ENCODE data around the gene RELT.

The RELT gene

DNA sequence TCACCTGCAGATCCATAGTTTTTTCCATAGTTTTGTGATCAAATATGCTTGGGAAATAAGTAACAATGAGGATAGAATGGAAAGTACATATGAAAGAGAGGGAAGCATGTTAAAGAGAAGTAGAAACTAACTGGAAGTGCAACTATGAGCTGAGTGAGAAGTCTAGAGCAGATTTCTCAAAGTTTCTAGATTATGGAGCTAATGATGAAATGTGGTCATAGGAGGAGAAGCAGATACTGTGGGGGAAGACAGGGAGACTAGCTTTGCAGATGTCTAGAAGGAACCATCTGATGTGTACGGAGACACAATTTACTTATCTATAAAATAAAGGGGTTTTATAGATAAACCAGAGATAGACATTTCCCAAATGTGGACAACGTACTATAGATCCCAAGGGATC lies 37.1 kb downstream of the RELT start:
- H3K4me3 Mint-ChIP-seq: no peak overlapping the region
- DNase-seq (no peak), ATAC-seq (replicated peaks) (no peak)
- H3K4me1 Mint-ChIP-seq (ENCODE audit: low read depth in 2 of 2): peaks cover 5 to 7% of the 10 kb centered on the region in 2 donors
- no peaks in the 10 kb centered on the region for H3K9me3 Mint-ChIP-seq
- no peaks in the 10 kb centered on the region for H3K27me3 Mint-ChIP-seq
- H3K36me3 Mint-ChIP-seq (ENCODE audit: insufficient read depth): peaks cover 12% of the 10 kb centered on the region
- H3K27ac Mint-ChIP-seq: no peak overlapping the region

DNA sequence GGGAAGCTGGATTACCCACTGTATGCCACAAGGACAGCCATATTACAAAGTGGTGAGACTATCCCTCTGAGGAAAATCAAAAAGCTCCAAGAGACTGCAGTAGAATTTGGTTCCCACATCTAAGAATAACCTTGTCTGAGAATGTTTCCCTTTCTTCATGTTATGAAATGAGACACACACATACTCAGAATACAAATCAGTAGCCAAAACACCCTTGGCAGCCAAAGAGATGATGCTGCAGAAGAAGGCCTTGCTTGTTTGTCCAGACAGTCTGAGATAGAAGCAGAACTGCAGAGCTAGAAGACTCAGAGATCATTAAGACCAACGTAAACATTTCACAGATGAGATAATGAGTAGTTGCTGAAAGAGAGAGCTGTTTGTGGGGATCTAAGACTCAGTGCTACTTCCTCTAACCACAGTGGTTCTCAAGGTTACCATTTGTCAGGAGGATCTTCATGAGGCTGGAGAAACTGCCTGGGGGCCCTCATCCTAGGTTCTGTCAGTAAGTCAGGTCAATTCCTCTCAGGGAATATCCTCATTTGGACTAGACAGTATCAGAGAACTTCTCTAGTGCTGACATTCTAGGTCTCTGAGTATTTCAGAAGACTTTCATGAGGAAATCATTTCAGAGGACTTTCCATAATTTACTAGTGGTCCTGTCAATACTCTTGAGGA lies 38.9 kb downstream of the RELT start:
- no peak for DNase-seq
- peaks cover 5 to 7% of the 10 kb centered on the region in 2 donors for H3K4me1 Mint-ChIP-seq (ENCODE audit: low read depth in 2 of 2)
- H3K27ac Mint-ChIP-seq: peak overlapping the region; percentile 17 to 38
- peak; percentile 50 for ATAC-seq (replicated peaks)
- H3K9me3 Mint-ChIP-seq: no peaks in the 10 kb centered on the region
- no peaks in the 10 kb centered on the region for H3K27me3 Mint-ChIP-seq
- H3K4me3 Mint-ChIP-seq: no peak overlapping the region
- H3K36me3 Mint-ChIP-seq (ENCODE audit: insufficient read depth): peaks cover 14% of the 10 kb centered on the region

DNA sequence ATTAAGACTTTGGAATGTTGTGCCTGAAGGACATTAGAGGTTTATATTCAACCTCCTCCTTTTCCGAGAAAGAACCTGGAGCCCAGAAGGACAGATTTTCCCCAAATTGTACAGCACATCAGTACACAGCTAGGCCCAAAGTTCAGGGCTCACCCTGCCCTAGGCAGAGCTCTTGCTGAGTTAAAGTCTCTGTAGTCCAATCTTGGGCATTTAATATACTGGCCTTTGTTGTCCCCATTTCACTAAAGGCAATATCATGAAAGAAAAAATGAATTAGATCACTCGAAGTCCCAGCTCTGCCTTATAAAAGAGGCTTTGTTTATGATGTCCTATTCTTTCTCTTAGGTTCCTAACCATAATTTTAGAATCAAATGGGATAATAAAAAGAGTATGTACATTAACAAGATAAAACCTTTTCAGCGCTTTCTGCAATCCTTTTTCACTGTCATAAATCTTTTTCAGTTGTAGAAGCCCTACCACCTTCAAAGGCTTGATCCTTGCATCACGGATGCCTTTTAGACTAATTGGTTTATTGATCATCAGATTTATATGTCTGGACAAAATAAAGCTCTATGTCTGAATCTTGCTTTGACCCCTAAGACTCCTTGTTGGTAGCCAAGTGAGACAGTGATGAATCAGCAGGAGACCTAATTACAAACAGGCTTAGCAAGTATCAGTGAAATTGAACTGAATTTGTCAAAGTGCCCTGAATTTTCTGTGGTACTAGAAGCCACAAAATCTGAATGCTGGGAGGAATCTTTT lies 39.8 kb downstream of the RELT start:
- Mint-ChIP-seq H3K36me3 (ENCODE audit: insufficient read depth) (peaks cover 14% of the 10 kb centered on the region), H3K9me3 (no peaks in the 10 kb centered on the region), H3K4me1 (ENCODE audit: low read depth in 2 of 2) (peaks cover 5 to 7% of the 10 kb centered on the region in 2 donors), H3K27me3 (no peaks in the 10 kb centered on the region), H3K4me3 (no peak overlapping the region), H3K27ac (peak overlapping the region; percentile 38 to 79)
- ATAC-seq (replicated peaks): no peak
- DNase-seq: no peak

DNA sequence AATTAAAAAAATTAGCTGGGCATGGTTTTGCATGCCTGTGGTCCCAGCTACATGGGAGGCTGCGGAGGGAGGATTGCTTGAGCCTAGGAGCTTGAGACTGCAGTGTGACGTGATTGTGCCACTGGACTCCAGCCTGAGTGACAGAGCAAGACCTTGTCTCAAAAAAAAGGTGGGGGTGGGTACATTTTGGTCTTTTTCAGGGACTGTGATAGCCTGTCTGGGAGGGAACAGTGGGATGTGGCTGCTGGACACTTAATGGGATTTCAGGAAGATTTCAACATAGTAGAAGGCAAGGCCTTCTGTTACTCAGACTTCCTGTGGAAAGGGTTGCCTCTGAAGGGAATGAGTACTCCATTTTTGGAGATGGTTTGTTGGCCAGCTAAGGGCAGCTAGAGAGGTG lies 40.6 kb downstream of the RELT start:
- Mint-ChIP-seq H3K9me3 (no peaks in the 10 kb centered on the region), H3K4me1 (ENCODE audit: low read depth in 2 of 2) (peaks cover 7 to 8% of the 10 kb centered on the region in 2 donors), H3K36me3 (ENCODE audit: insufficient read depth) (peaks cover 14% of the 10 kb centered on the region), H3K4me3 (no peak overlapping the region), H3K27me3 (no peaks in the 10 kb centered on the region), H3K27ac (peak overlapping the region; percentile 38 to 79)
- DNase-seq (no peak), ATAC-seq (replicated peaks) (no peak)

DNA sequence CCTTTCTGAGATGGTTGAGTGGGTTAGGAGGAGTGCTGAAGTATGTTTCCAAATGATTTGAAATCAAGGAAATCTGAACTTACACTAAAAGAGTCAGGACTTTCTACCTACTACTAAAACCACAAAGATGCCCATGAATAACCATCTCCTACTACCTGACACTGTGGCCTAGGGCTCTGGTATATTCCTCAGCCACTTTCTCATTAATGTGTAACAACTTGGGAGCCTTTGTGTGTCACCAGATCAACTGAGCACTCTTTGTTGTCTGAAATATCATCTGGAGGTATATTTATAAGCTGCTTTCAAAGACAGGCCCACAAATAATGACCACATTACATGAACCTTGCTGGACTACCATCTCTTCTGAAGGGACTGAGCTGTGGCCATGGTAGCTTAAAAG lies 43.9 kb downstream of the RELT start:
- ATAC-seq (replicated peaks) (no peak), DNase-seq (no peak)
- Mint-ChIP-seq H3K4me3 (no peak overlapping the region), H3K4me1 (ENCODE audit: low read depth in 2 of 2) (peaks cover 3 to 5% of the 10 kb centered on the region in 2 donors), H3K27me3 (no peaks in the 10 kb centered on the region), H3K36me3 (ENCODE audit: insufficient read depth) (peaks cover 14% of the 10 kb centered on the region), H3K9me3 (no peaks in the 10 kb centered on the region), H3K27ac (peak overlapping the region in 1 of 2 donors; percentile 26)

DNA sequence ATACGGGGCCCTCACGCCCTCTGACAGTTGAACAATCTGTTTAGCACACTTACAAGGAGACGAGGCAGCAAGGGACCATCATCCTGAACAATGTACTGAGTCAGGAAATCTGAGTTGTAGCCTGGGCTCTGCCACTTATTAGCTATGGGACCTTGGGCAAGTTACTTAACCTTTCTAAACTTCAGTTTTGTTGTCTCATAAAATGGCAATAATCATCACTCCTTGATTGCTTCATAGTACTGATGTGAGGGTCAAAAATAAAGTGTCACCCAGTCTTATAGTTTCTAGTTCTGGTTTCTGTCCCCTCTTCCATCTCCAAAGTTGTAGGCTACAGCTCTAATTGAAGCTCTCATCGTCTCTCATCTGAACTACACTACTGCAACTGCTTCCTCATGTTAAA lies 46.7 kb downstream of the RELT start:
- Mint-ChIP-seq H3K4me3 (no peak overlapping the region), H3K36me3 (ENCODE audit: insufficient read depth) (peaks cover 6% of the 10 kb centered on the region), H3K27me3 (no peaks in the 10 kb centered on the region), H3K9me3 (no peaks in the 10 kb centered on the region), H3K27ac (no peak overlapping the region), H3K4me1 (ENCODE audit: low read depth in 2 of 2) (peaks cover 0 to 2% of the 10 kb centered on the region in 2 donors)
- DNase-seq: no peak
- ATAC-seq (replicated peaks): no peak

DNA sequence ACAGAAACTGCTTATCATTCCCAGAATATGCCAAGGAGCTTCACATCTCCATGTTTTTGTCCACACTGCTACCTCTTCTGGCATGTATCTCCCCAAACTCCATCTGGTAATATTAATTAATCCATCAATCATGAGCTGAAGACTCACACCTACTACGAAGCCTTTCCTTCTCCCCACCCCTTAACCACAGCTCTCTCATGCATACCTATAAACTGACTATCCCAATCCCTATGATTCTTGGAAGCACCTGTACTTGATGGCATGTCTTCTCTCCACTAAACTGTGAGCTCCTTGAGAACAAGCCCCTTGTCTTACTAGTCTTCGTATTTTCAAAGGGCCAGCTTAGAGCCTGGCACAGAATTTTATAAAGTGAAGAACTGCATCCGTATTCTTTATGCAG lies 47.3 kb downstream of the RELT start:
- no peaks in the 10 kb centered on the region for H3K27me3 Mint-ChIP-seq
- H3K27ac Mint-ChIP-seq: no peak overlapping the region
- DNase-seq (no peak), ATAC-seq (replicated peaks) (no peak)
- peaks cover 0 to 2% of the 10 kb centered on the region in 2 donors for H3K4me1 Mint-ChIP-seq (ENCODE audit: low read depth in 2 of 2)
- peaks cover 5% of the 10 kb centered on the region for H3K36me3 Mint-ChIP-seq (ENCODE audit: insufficient read depth)
- no peak overlapping the region for H3K4me3 Mint-ChIP-seq
- no peaks in the 10 kb centered on the region for H3K9me3 Mint-ChIP-seq

DNA sequence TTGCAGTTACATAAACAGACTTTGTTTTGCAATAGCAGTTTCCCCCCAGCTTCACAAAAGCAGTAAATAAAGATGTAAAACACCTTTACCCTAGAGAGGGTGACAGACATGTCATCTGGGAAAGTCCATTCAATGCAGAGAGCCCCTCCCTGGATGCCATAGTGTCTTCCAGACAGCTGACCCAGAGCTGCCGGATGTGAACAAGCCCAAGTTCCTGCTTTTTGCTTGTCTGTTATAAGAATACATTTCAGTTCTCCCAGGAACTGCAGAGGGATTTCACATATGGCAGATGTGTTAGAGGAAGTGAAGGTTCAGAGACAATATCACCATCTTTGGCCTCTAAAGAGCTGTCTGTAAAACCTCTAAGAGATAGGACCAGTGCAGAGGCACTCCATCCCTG lies 48.9 kb downstream of the RELT start:
- peaks cover 3% of the 10 kb centered on the region for H3K36me3 Mint-ChIP-seq (ENCODE audit: insufficient read depth)
- H3K27ac Mint-ChIP-seq: peak overlapping the region in 1 of 2 donors; percentile 49
- ATAC-seq (replicated peaks): no peak
- H3K4me1 Mint-ChIP-seq (ENCODE audit: low read depth in 2 of 2): peaks cover 0 to 2% of the 10 kb centered on the region in 2 donors
- no peak overlapping the region for H3K4me3 Mint-ChIP-seq
- no peak for DNase-seq
- H3K9me3 Mint-ChIP-seq: no peaks in the 10 kb centered on the region
- no peaks in the 10 kb centered on the region for H3K27me3 Mint-ChIP-seq

DNA sequence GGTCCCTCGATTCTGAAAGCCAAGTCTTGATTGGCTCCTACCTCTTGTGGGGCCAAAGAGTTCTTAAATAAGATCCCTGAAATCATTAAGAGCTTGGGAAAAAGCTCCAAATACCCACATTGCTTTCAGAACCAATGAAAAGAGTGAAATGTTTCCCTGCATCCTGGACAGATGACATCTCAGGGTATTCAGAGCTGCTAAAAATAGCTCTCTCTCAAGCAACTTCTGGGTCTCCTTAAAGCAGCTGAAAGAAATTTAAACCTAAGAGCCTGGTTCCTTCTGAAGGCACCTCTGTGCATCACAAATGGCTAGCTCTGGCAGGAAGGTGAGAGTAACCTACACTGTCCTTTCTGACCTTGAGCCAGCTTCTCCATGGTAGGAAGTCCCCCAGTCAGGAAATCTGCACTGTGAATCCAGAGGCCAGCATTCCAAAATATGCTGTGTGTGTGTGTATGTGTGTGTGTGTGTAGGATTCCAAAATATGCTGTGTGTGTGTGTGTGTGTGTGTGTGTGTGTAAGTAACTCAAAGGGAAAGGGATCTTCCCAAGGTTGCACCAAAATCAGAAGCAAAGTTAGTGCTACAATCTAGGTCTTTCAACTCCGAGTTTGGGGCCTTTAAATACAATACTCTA lies 50.1 kb downstream of the RELT start:
- ATAC-seq (replicated peaks) (no peak), DNase-seq (no peak)
- Mint-ChIP-seq H3K9me3 (no peaks in the 10 kb centered on the region), H3K36me3 (ENCODE audit: insufficient read depth) (peaks cover 3% of the 10 kb centered on the region), H3K4me3 (no peak overlapping the region), H3K27me3 (no peaks in the 10 kb centered on the region), H3K4me1 (ENCODE audit: low read depth in 2 of 2) (peaks cover 0 to under 1% of the 10 kb centered on the region in 2 donors), H3K27ac (no peak overlapping the region)

DNA sequence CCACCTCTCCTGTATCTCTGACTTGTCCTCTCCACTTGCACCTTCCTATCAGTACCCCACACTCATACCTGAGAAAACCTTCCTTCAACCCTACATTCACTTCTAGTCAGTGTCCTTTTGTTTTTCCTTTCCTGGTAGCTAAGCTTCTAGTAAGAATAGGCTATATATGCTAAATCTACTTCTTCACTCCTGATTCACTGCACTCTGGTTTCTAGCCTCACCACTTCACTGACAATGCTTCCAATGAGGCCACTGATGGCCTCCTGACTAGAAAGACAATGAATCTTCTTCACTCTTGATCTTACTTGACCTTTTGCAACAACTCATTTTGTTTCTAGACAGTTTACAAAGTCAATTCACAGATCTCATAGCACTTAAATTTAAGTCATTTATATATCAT lies 52.0 kb downstream of the RELT start:
- no peaks in the 10 kb centered on the region for H3K27me3 Mint-ChIP-seq
- no peak overlapping the region for H3K27ac Mint-ChIP-seq
- DNase-seq (no peak), ATAC-seq (replicated peaks) (no peak)
- H3K36me3 Mint-ChIP-seq (ENCODE audit: insufficient read depth): peaks cover 3% of the 10 kb centered on the region
- no peaks in the 10 kb centered on the region for H3K9me3 Mint-ChIP-seq
- H3K4me1 Mint-ChIP-seq (ENCODE audit: low read depth in 2 of 2): no peaks in the 10 kb centered on the region
- no peak overlapping the region for H3K4me3 Mint-ChIP-seq

DNA sequence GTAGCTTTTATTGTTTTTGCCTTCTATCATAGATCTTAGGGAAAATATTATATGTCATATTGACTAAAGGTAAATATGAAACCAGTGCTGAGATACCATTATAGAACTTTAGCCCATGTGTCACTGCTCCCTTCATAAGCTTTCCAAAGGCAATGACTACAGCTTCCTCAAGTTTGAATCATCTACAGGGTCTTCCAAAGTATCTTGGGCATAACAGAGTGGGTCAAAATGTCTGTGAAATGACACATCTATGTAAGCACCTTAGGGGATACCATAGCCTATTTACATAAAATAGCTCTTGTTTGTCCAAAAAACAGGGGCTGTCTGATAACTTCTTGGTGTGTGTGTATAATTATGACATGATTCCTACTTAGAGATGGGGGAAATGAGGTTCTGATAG lies 52.5 kb downstream of the RELT start:
- H3K9me3 Mint-ChIP-seq: no peaks in the 10 kb centered on the region
- peaks cover 3% of the 10 kb centered on the region for H3K36me3 Mint-ChIP-seq (ENCODE audit: insufficient read depth)
- DNase-seq: no peak
- no peak overlapping the region for H3K27ac Mint-ChIP-seq
- no peaks in the 10 kb centered on the region for H3K4me1 Mint-ChIP-seq (ENCODE audit: low read depth in 2 of 2)
- H3K4me3 Mint-ChIP-seq: no peak overlapping the region
- ATAC-seq (replicated peaks): no peak
- no peaks in the 10 kb centered on the region for H3K27me3 Mint-ChIP-seq

DNA sequence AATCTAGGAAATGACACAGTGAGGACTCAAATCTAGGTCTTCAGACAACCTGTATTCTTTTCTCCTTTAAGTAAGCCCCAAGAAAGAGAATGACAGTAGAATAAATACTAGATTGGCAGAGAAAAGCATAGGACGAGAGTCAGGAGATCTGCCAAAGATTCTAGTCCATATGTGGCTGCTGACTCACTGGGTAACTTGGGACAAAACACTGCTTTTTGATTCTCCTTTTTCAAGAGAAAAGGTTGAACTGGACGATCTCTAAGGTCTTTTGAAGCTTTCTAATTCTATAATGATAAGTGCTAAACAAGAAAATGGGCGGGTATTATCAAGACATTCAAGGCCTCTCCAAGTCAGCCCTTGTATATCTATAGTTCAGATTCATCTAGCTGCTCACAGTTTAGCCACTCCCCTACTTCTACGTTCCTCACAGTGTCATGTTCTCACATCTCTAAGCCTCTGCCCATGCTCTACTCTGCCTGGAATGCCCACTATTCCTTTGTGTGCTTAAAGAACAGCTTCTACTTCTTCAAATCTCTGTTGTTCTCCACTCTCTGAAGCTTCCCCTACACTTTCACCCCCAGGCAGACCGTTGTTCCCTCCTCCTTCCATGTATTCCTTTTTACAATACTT lies 53.0 kb downstream of the RELT start:
- no peak overlapping the region for H3K4me3 Mint-ChIP-seq
- DNase-seq (no peak), ATAC-seq (replicated peaks) (no peak)
- peaks cover 3% of the 10 kb centered on the region for H3K36me3 Mint-ChIP-seq (ENCODE audit: insufficient read depth)
- H3K4me1 Mint-ChIP-seq (ENCODE audit: low read depth in 2 of 2): no peaks in the 10 kb centered on the region
- no peaks in the 10 kb centered on the region for H3K9me3 Mint-ChIP-seq
- no peaks in the 10 kb centered on the region for H3K27me3 Mint-ChIP-seq
- no peak overlapping the region for H3K27ac Mint-ChIP-seq

DNA sequence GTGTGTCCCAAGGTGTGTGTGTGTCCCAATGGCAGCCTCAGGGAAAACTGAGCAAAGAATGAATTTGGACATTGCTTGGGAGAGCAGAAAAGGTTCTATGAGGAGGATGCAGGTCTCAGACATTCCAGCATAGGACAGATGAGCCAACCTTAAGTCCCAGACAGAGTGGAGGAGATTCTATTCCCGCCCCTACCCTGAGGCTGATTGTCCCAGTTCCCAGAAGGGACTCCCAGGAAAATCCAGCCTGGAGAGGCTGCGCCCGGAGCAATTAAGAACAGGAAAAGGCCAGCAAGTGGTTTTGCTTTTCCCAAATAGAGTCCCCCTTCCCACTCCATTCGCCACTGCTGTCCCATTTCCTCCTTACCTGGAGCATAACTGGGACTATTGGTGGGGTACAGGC lies 54.1 kb downstream of the RELT start:
- no peaks in the 10 kb centered on the region for H3K4me1 Mint-ChIP-seq (ENCODE audit: low read depth in 2 of 2)
- no peaks in the 10 kb centered on the region for H3K9me3 Mint-ChIP-seq
- DNase-seq (no peak), ATAC-seq (replicated peaks) (no peak)
- no peaks in the 10 kb centered on the region for H3K27me3 Mint-ChIP-seq
- no peak overlapping the region for H3K4me3 Mint-ChIP-seq
- peaks cover 3% of the 10 kb centered on the region for H3K36me3 Mint-ChIP-seq (ENCODE audit: insufficient read depth)
- H3K27ac Mint-ChIP-seq: no peak overlapping the region

Measured in effector memory CD8-positive, alpha-beta T cell (primary cell).